Hematopoietic multipotent progenitor cell treated with erythropoietin and hydrocortisone succinate and interleukin-3 and kit ligand, for 17 days (in vitro differentiated cells): ENCODE results near the gene FAM217A.

Experiments
- DNase-seq: peaks from one replicate; pipeline ENCODE4 v3.0.0-alpha.2; 2015; ENCODE audit warnings: low spot score

FAM217A gene

GRCh38 chr6:4021854-4022695, 56.9 kb downstream of the FAM217A start:
- peak; percentile 44 for DNase-seq

GRCh38 chr6:4021133-4021853, 57.6 kb downstream of the FAM217A start:
- peak; percentile 86 for DNase-seq

- no peak for DNase-seq
Measured at GRCh38 chr6:4020822-4021132, 58.2 kb downstream of the FAM217A start.

- DNase-seq: no peak
Measured at GRCh38 chr6:4018924-4019236, 60.1 kb downstream of the FAM217A start.
